Heart left ventricle (tissue), 16 donors: ENCODE measurements around the gene HIPK4. TPM values are rescaled to one million over a fixed set of nuclear protein-coding genes. Genes with fewer than 3 reads are reported as not detected.

Experiments used
- ATAC-seq, 4 donors: fragments of 200-7000 bp; cut with Tn5 transposase; one replicate each; pipeline ENCODE4 v1.9.1; 2020 to 2022; ENCODE audit warnings: moderate library complexity in 4 of 4, mild to moderate bottlenecking in 3 of 4, moderate number of reproducible peaks in 1 of 4
- DNase-seq, 5 donors: peaks; one replicate each; pipeline ENCODE4 v3.0.0-alpha.2; 2020
- H3K27ac ChIP-seq, 12 donors: fragments of 200-600 bp; sonication (generic) in 4 of 12; one replicate each; pipeline versions ENCODE4 v1.5.0 to v1.8.0; 2016 to 2022; ENCODE audit warnings: mild to moderate bottlenecking in 2 of 12
- H3K27me3 ChIP-seq, 9 donors: fragments of 200-600 bp; sonication (generic) in 2 of 9; one replicate each; pipeline versions ENCODE4 v1.5.1 to v1.8.0; 2016 to 2022; ENCODE audit warnings: mild to moderate bottlenecking in 3 of 9
- H3K36me3 ChIP-seq, 9 donors: fragments of 200-600 bp; sonication (generic) in 2 of 9; one replicate each; pipeline versions ENCODE4 v1.5.0 to v1.8.0; 2018 to 2022; ENCODE audit warnings: mild to moderate bottlenecking in 2 of 9
- H3K4me1 ChIP-seq, 12 donors: fragments of 200-600 bp; sonication (generic) in 4 of 12; one replicate each; pipeline versions ENCODE4 v1.5.0 to v1.8.0; 2016 to 2022; ENCODE audit warnings: mild to moderate bottlenecking in 3 of 12
- H3K4me3 ChIP-seq, 12 donors: fragments of 200-600 bp; sonication (generic) in 4 of 12; one replicate each; pipeline versions ENCODE4 v1.5.0 to v1.8.0; 2017 to 2022; ENCODE audit warnings: mild to moderate bottlenecking in 9 of 12, moderate library complexity in 4 of 12
- H3K9me3 ChIP-seq, 12 donors: fragments of 200-600 bp; sonication (generic) in 4 of 12; one replicate each; pipeline versions ENCODE4 v1.5.0 to v1.8.0; 2016 to 2022; ENCODE audit warnings: mild to moderate bottlenecking in 1 of 12
- POLR2A ChIP-seq, 2 donors: fragments of 450-650 bp; IDR thresholded peaks; one replicate each; pipeline ENCODE4 v1.6.1; 2017; ENCODE audit warnings: antibody characterized with exemption in 2 of 2, mild to moderate bottlenecking in 2 of 2, moderate library complexity in 2 of 2
- WGBS, 4 donors: extraction: QIAGEN DNeasy Blood & Tissue Kit in 2 of 4; methylation state at CpG; one replicate each; pipeline versions ENCODE4 v1.1.5 to v1.1.7; 2013 to 2018; 5-methylcytosine and 5-hydroxymethylcytosine counted together
- intact Hi-C, 10 donors: fragments of 100-400 bp; cut with DNase I; formaldehyde crosslinking; loops; one replicate each; pipeline versions ENCODE4 v1.11.1 to v1.14.2; 2022
- microRNA-seq, 4 donors: library from miRNA; unstranded; fragments of <30 nt; microRNA quantifications; one replicate each; pipeline versions ENCODE4 to v1.2.0, GENCODE V29; 2017 to 2020
- polyA plus RNA-seq, 2 donors: library from polyadenylated mRNA; stranded (reverse); fragments of 200-250 nt; gene quantifications; one replicate each; pipeline ENCODE4 v1.2.3, GENCODE V29; 2013
- total RNA-seq, 9 donors: library from RNA; depleted of rRNA in 2 of 9; stranded (reverse); fragments of >200 nt in 2 of 9; fragmentation: NEBNext Ultra II Directional in 3 of 9; extraction: Animal tissue kit (Norgen Biotek cat#: 25700) in 3 of 9; gene quantifications; one replicate each; pipeline versions ENCODE4 v1.1.0 to v1.2.4, GENCODE V29; 2016 to 2023
- TF ChIP-seq, protein P1 (sequence below), 12 donors: fragments of 200-600 bp; sonication (generic) in 4 of 12; IDR thresholded peaks; one replicate each; pipeline versions ENCODE4 v1.5.0 to v1.8.0; 2018 to 2022; ENCODE audit warnings: antibody characterized with exemption in 12 of 12, mild to moderate bottlenecking in 5 of 12
- donor health status: ischemic (EF 13 %, LVEDD 7.1; RV severe dilation, severe dysfunction).
- donor health status: healthy with polysubstance abuse.
- donor health status: DM: no; HTN: yes; CAD: no.
- donor health status: DM: no; HTN: no; CAD: no.
- donor health status: ischemic (EF 25% LVEDD 6.9; RV normal size, moderate dysfunction).
- donor health status: ischemic (EF 25% LVEDD 5.7; RV mildly dilated, moderate dysfunction).
- donor health status: healthy.
- donor health status: DM: yes; HTN: yes; CAD: no.
- donor health status: ischemic (EF 35%, LVEDD 5.7; RV mildly dilated, moderate dysfunction).
- donor health status: nonischemic (EF 11% LVEDD 7.7; RV severe dilation, severe dysfunction).
- donor health status: DM: yes; HTN: yes; CAD: no.
- donor health status: PGD.
- donor health status: ischemic (EF 29% LVEDD 5.4; RV normal size, mild dysfunction).
- donor health status: nonischemic (EF 23%, LVEDD 6.1; RV moderate dilation, normal function).

Gene HIPK4
- total and polyA plus RNA-seq, 11 donors = 0.07 to 0.14 (median 0.12) TPM; not detected in 6

DNA sequence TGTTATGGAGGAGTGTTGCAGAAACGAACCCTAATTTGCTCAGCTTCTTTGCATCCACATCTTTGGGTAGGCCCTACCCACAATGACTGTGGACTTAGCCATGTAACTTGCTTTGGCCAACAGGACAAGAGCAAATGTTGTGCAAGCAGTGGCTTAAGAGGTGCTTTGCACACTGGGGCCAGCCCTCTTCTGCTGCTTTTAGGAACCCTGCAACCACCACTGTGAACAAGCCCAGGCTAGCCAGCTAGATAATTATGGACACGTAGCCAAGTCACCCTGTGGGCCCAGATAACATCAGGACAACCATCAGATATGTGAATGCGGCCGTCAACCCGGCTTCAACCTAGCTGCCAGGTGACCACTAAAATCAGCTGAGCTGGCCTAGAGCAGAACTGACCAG lies 58.9 kb downstream of the HIPK4 start:
- intact Hi-C loops = no loop called here
- Histone ChIP-seq H3K4me3 (no peak overlapping the region), H3K9me3 (no peaks in the 10 kb centered on the region), H3K27ac (no peak overlapping the region), H3K36me3 (peaks cover 0 to 98% (median 93%) of the 10 kb centered on the region in 9 donors), H3K27me3 (no peaks in the 10 kb centered on the region), H3K4me1 (peaks cover 0 to 2% (median 0%) of the 10 kb centered on the region in 12 donors)
- WGBS, 4 donors = 79 to 87% (median 85%) methylated on average over 1 to 5 of the region's 5 CpGs
- TF ChIP-seq, protein P1, sequence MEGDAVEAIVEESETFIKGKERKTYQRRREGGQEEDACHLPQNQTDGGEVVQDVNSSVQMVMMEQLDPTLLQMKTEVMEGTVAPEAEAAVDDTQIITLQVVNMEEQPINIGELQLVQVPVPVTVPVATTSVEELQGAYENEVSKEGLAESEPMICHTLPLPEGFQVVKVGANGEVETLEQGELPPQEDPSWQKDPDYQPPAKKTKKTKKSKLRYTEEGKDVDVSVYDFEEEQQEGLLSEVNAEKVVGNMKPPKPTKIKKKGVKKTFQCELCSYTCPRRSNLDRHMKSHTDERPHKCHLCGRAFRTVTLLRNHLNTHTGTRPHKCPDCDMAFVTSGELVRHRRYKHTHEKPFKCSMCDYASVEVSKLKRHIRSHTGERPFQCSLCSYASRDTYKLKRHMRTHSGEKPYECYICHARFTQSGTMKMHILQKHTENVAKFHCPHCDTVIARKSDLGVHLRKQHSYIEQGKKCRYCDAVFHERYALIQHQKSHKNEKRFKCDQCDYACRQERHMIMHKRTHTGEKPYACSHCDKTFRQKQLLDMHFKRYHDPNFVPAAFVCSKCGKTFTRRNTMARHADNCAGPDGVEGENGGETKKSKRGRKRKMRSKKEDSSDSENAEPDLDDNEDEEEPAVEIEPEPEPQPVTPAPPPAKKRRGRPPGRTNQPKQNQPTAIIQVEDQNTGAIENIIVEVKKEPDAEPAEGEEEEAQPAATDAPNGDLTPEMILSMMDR (IDR thresholded peaks at IDR 0.05) = no peak
- no peak for TF ChIP-seq POLR2A (IDR thresholded peaks at IDR 0.05)
- no peak for DNase-seq
- no peak for ATAC-seq

Small RNAs within 50 kb of the gene (microRNA-seq; reads per million reads assigned to microRNA genes)
- 0 to 0.77 (median 0.17) reads per million in 4 donors for gene MIR6796

Other genes starting within 250 kb of the HIPK4 start
- gene MAP3K10, start 198.8 kb downstream of the HIPK4 start, total RNA-seq = 10 to 100 TPM; 13.7 to 30.7 (median 15.6) TPM
- gene MAP3K10, start 198.8 kb downstream of the HIPK4 start, polyA plus RNA-seq = 10 to 100 TPM; 16.4 to 32.8 TPM
- not detected for gene TTC9B, start 171.8 kb downstream of the HIPK4 start, total RNA-seq
- not detected for gene TTC9B, start 171.8 kb downstream of the HIPK4 start, polyA plus RNA-seq
- gene CCNP, start 163.5 kb downstream of the HIPK4 start, total RNA-seq = under 1 TPM in 2 of 9 donors, not detected in 7; 0.21 to 0.75 TPM
- gene CCNP, start 163.5 kb downstream of the HIPK4 start, polyA plus RNA-seq = not detected
- gene AKT2, start 104.8 kb downstream of the HIPK4 start, total RNA-seq = 100 to 1,000 TPM in 7 of 9 donors, 10 to 100 TPM in 2; 81.8 to 132 (median 113) TPM
- 10 to 100 TPM; 71.0 to 91.0 TPM for gene AKT2, start 104.8 kb downstream of the HIPK4 start, polyA plus RNA-seq
- 100 to 1,000 TPM in 8 of 9 donors, 10 to 100 TPM in 1; 99.1 to 230 (median 148) TPM for gene C19orf47, start 41.8 kb downstream of the HIPK4 start, total RNA-seq
- 100 to 1,000 TPM; 226 to 314 TPM for gene C19orf47, start 41.8 kb downstream of the HIPK4 start, polyA plus RNA-seq
- gene PLD3, start 41.5 kb downstream of the HIPK4 start, total RNA-seq = 100 to 1,000 TPM; 138 to 375 (median 183) TPM
- 100 to 1,000 TPM; 109 to 146 TPM for gene PLD3, start 41.5 kb downstream of the HIPK4 start, polyA plus RNA-seq
- gene PRX, start 23.2 kb upstream of the HIPK4 start, total RNA-seq = 1 to 10 TPM; 2.5 to 4.6 (median 3.1) TPM
- gene PRX, start 23.2 kb upstream of the HIPK4 start, polyA plus RNA-seq = 1 to 10 TPM; 2.9 to 4.3 TPM
- 10 to 100 TPM in 6 of 9 donors, 1 to 10 TPM in 3; 7.6 to 28.0 (median 11.5) TPM for gene SERTAD1, start 35.8 kb upstream of the HIPK4 start, total RNA-seq
- gene SERTAD1, start 35.8 kb upstream of the HIPK4 start, polyA plus RNA-seq = 10 to 100 TPM; 10.2 to 40.2 TPM
- gene SERTAD3, start 54.2 kb upstream of the HIPK4 start, total RNA-seq = 10 to 100 TPM; 17.6 to 38.7 (median 26.0) TPM
- 10 to 100 TPM; 23.2 to 36.9 TPM for gene SERTAD3, start 54.2 kb upstream of the HIPK4 start, polyA plus RNA-seq
- 100 to 1,000 TPM in 5 of 9 donors, 10 to 100 TPM in 4; 76.3 to 330 (median 100) TPM for gene BLVRB, start 75.6 kb upstream of the HIPK4 start, total RNA-seq
- gene BLVRB, start 75.6 kb upstream of the HIPK4 start, polyA plus RNA-seq = 100 to 1,000 TPM; 115 to 164 TPM
- gene SPTBN4, start 76.8 kb upstream of the HIPK4 start, total RNA-seq = 1 to 10 TPM; 1.9 to 8.7 (median 4.2) TPM
- 1 to 10 TPM; 2.3 to 5.4 TPM for gene SPTBN4, start 76.8 kb upstream of the HIPK4 start, polyA plus RNA-seq
- gene SHKBP1, start 186.7 kb upstream of the HIPK4 start, total RNA-seq = 10 to 100 TPM; 16.4 to 52.8 (median 18.4) TPM
- gene SHKBP1, start 186.7 kb upstream of the HIPK4 start, polyA plus RNA-seq = 10 to 100 TPM; 23.2 to 37.0 TPM
- gene LTBP4, start 211.2 kb upstream of the HIPK4 start, total RNA-seq = 100 to 1,000 TPM; 101 to 319 (median 212) TPM
- 100 to 1,000 TPM in 1 of 2 donors, 10 to 100 TPM in 1; 95.0 to 121 TPM for gene LTBP4, start 211.2 kb upstream of the HIPK4 start, polyA plus RNA-seq